CD4-positive, alpha-beta T cell treated with Interleukin-4 for 4 hours (primary cell): Measurements from ENCODE around the gene CACNA1E.
"Not testable (repeated sequence)": the region's sequence is repeated elsewhere in the genome, so short reads cannot be mapped to it uniquely, and the experiment has no call there.

Experiments used
- DNase-seq: peaks from one replicate; pipeline ENCODE4 v3.0.0-alpha.2; 2020

The CACNA1E gene

GRCh38 chr1:181832173-181832880 is 349.0 kb downstream of the CACNA1E start:
- DNase-seq, result not testable (repeated sequence)

DNA sequence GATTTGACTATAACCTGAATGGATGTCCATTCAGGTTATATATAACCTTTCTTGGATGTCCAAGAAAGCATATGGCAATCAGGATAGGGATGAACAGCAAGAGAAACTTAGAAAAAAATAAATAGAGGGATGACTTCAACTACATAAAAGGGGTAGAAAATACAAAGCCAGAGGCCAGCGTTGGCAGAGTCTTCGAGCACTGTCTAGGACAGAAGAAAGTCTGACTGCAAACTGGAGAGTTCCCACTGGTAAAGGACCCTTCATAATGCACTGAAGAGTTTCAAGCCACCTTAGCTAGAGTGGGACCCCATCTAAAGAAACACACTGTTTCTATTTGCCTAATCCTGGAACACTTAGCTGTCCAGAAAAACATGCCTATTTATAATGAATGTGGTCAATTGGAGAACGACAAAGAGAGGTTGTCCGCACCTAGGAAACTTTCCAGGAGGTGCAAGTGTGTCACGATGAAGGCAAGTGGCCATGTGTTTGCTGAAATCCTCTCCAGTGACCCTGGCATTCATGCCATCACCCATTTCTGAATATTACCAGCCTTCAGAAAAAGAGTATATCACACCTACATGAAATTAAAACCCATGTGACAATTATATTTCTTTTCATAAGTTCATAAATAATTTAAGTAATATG is 362.8 kb downstream of the CACNA1E start:
- no peak for DNase-seq

DNA sequence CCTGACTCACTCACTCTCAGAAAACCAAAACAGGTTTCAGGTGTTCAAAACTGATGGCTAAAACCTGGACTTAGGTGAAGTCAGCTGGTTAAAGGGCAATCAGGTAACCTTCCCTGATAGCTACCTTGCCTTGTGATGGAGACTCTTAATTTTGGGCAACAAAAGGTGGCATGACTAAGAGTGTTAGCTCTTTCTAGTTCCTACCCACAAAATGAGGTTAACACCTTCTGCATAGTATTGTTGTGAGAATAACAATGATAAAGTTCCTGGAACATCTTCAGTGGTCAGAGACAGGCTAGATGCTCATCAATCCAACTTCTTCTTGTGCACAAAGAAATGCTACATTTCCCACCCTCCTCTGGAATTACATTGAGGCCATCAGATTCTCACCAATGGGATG is 363.4 kb downstream of the CACNA1E start:
- DNase-seq, result no peak

GRCh38 chr1:181849071-181849470 is 365.8 kb downstream of the CACNA1E start:
- DNase-seq, result no peak

DNA sequence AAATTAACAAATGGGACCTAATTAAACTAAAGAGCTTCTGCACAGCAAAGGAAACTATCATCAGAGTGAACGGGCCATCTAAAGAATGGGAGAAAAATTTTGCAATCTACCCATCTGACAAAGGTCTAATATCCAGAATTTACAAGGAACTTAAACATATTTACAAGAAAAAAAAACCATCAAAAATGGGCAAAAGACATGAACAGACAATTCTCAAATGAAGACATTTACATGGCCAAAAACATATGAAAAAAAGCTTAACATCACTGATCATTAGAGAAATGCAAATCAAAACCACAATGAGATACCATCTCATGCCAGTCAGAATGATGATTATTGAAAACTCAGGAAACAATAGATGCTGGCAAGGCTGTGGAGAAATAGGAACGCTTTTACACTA is 370.9 kb downstream of the CACNA1E start:
- not testable (repeated sequence) for DNase-seq

DNA sequence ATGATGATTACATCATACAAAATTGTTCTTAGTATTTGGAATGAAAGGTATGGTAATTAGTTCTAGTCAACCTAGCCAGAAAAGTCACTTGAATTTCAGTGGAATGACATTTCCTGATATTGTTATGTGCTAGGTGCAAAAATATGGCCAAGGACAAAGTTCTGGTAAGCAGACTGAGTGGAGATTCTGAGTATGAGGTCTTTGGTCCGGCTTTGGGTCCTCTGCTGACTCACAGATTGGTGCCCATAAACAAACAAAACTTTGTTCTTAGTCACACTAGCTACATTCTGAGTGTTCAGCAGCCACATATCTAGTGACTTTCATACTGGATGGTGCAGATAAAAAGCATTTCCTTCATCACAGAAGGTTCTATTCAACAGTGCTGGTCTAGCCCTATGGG is 372.1 kb downstream of the CACNA1E start:
- no peak for DNase-seq
